GM18507 (cell line): ENCODE results near the gene RASGRF1.
"Not testable (repeated sequence)": the region's sequence is repeated elsewhere in the genome, so short reads cannot be mapped to it uniquely, and the experiment has no call there.

Experiments used
- DNase-seq: peaks from one replicate; pipeline ENCODE4 v3.0.0; 2011; ENCODE audit warnings: low read depth; ENCODE audit not compliant: insufficient read length; ENCODE audit errors: extremely low spot score
- FAIRE-seq: peaks from 2 replicates; lab custom pipeline; 2011; peaks lifted over from hg19 to GRCh38; lab: Jason Lieb, UNC

The RASGRF1 gene

GRCh38 chr15:78946493-78946892 is 144.1 kb downstream of the RASGRF1 start:
- no peak for DNase-seq
- no peak for FAIRE-seq

- DNase-seq (peak; percentile 77), FAIRE-seq (peak; percentile 74)
These were observed 145.7 kb downstream of the RASGRF1 start, which contains the start of gene CTSH for GRCh38 chr15:78944669-78945407. TSS of gene CTSH (minus strand) at chr15:78945046. CDS start at chr15:78944981, 65 bp downstream.

- DNase-seq: no peak
These were observed 146.4 kb downstream of the RASGRF1 start for GRCh38 chr15:78944202-78944625.

GRCh38 chr15:78943692-78944091 is 146.9 kb downstream of the RASGRF1 start:
- FAIRE-seq: no peak

More at GRCh38 chr15:78944202-78944625, 146.4 kb downstream of the RASGRF1 start:
- FAIRE-seq: peak; percentile 57

GRCh38 chr15:78942741-78943140 is 147.8 kb downstream of the RASGRF1 start:
- no peak for DNase-seq
- FAIRE-seq: no peak

More at GRCh38 chr15:78943692-78944091, 146.9 kb downstream of the RASGRF1 start:
- DNase-seq: no peak

GRCh38 chr15:78938658-78939488 is 151.7 kb downstream of the RASGRF1 start:
- DNase-seq (peak; percentile 46), FAIRE-seq (peak; percentile 89)

- FAIRE-seq (peak; percentile 31), DNase-seq (no peak)
These were observed 153.3 kb downstream of the RASGRF1 start for GRCh38 chr15:78937132-78937739.

GRCh38 chr15:78934655-78935023 is 155.9 kb downstream of the RASGRF1 start:
- FAIRE-seq (no peak), DNase-seq (no peak)

- DNase-seq: no peak
- no peak for FAIRE-seq
These were observed 156.5 kb downstream of the RASGRF1 start for GRCh38 chr15:78933823-78934654.

- DNase-seq (no peak), FAIRE-seq (no peak)
These were observed 157.3 kb downstream of the RASGRF1 start for GRCh38 chr15:78933187-78933822.

GRCh38 chr15:78932258-78932808 is 158.2 kb downstream of the RASGRF1 start:
- FAIRE-seq (no peak), DNase-seq (no peak)

- no peak for FAIRE-seq
These were observed 158.9 kb downstream of the RASGRF1 start for GRCh38 chr15:78931439-78932257.

GRCh38 chr15:78930577-78931388 is 159.8 kb downstream of the RASGRF1 start:
- FAIRE-seq (no peak), DNase-seq (no peak)

More at GRCh38 chr15:78931439-78932257, 158.9 kb downstream of the RASGRF1 start:
- no peak for DNase-seq

- DNase-seq: no peak
- no peak for FAIRE-seq
These were observed 160.9 kb downstream of the RASGRF1 start for GRCh38 chr15:78929536-78930264.

- DNase-seq: no peak
- no peak for FAIRE-seq
These were observed 161.9 kb downstream of the RASGRF1 start for GRCh38 chr15:78928616-78929093.

- FAIRE-seq, DNase-seq: not testable (repeated sequence)
These were observed 162.4 kb downstream of the RASGRF1 start for GRCh38 chr15:78928176-78928575.
